ENCODE data around the gene PCOLCE2. TPM values are rescaled to one million over a fixed set of nuclear protein-coding genes. Genes with fewer than 3 reads are reported as not detected.
"Not testable (repeated sequence)": the region's sequence is repeated elsewhere in the genome, so short reads cannot be mapped to it uniquely, and the experiment has no call there.

The PCOLCE2 gene
- total RNA-seq, 1 donor from 2014 or later, result 2.0 TPM

GRCh38 chr3:142888099-142888480, 793 bp downstream of the PCOLCE2 start:
- H3K9me3 Mint-ChIP-seq (ENCODE audit: low read depth), result no peaks in the 10 kb centered on the region
- no peaks in the 10 kb centered on the region for H3K4me1 Mint-ChIP-seq (ENCODE audit: low read depth)
- peak overlapping the region; percentile 73 for H3K4me3 Mint-ChIP-seq (ENCODE audit: low read depth)
- peak overlapping the region; percentile 18 for H3K27ac Mint-ChIP-seq
- TF ChIP-seq CTCF (IDR thresholded peaks at IDR 0.05; ENCODE audit: unreplicated experiment), result peak; percentile 39
- H3K27me3 Mint-ChIP-seq, result peaks cover 47% of the 10 kb centered on the region
- H3K36me3 Mint-ChIP-seq (ENCODE audit: insufficient read depth), result no peaks in the 10 kb centered on the region
- DNase-seq (ENCODE audit: low spot score, unreplicated experiment), result no peak

GRCh38 chr3:142886940-142887339, 1.9 kb downstream of the PCOLCE2 start:
- no peaks in the 10 kb centered on the region for H3K9me3 Mint-ChIP-seq (ENCODE audit: low read depth)
- no peak for DNase-seq (ENCODE audit: low spot score, unreplicated experiment)
- H3K27me3 Mint-ChIP-seq, result peaks cover 44% of the 10 kb centered on the region
- H3K36me3 Mint-ChIP-seq (ENCODE audit: insufficient read depth), result no peaks in the 10 kb centered on the region
- no peak overlapping the region for H3K27ac Mint-ChIP-seq
- no peaks in the 10 kb centered on the region for H3K4me1 Mint-ChIP-seq (ENCODE audit: low read depth)
- no peak for TF ChIP-seq CTCF (IDR thresholded peaks at IDR 0.05; ENCODE audit: unreplicated experiment)
- no peak overlapping the region for H3K4me3 Mint-ChIP-seq (ENCODE audit: low read depth)

- H3K4me1 Mint-ChIP-seq (ENCODE audit: low read depth), result no peaks in the 10 kb centered on the region
- H3K4me3 Mint-ChIP-seq (ENCODE audit: low read depth), result no peak overlapping the region
- TF ChIP-seq CTCF (IDR thresholded peaks at IDR 0.05; ENCODE audit: unreplicated experiment), result no peak
- no peaks in the 10 kb centered on the region for H3K9me3 Mint-ChIP-seq (ENCODE audit: low read depth)
- H3K36me3 Mint-ChIP-seq (ENCODE audit: insufficient read depth), result no peaks in the 10 kb centered on the region
- H3K27ac Mint-ChIP-seq, result no peak overlapping the region
- DNase-seq (ENCODE audit: low spot score, unreplicated experiment), result no peak
- H3K27me3 Mint-ChIP-seq, result peaks cover 38% of the 10 kb centered on the region
Measured at GRCh38 chr3:142886021-142886420, 2.9 kb downstream of the PCOLCE2 start.

- Mint-ChIP-seq H3K4me1 (ENCODE audit: low read depth) (no peaks in the 10 kb centered on the region), H3K27ac (no peak overlapping the region), H3K9me3 (ENCODE audit: low read depth) (no peaks in the 10 kb centered on the region), H3K27me3 (peaks cover 26% of the 10 kb centered on the region), H3K36me3 (ENCODE audit: insufficient read depth) (no peaks in the 10 kb centered on the region), H3K4me3 (ENCODE audit: low read depth) (no peak overlapping the region)
- TF ChIP-seq CTCF (IDR thresholded peaks at IDR 0.05; ENCODE audit: unreplicated experiment), result no peak
- no peak for DNase-seq (ENCODE audit: low spot score, unreplicated experiment)
Measured at GRCh38 chr3:142884531-142884930, 4.4 kb downstream of the PCOLCE2 start.

GRCh38 chr3:142883534-142883933, 5.3 kb downstream of the PCOLCE2 start:
- peaks cover 23% of the 10 kb centered on the region for H3K27me3 Mint-ChIP-seq
- not testable (repeated sequence) for H3K36me3 Mint-ChIP-seq (ENCODE audit: insufficient read depth); H3K4me1 Mint-ChIP-seq (ENCODE audit: low read depth); H3K4me3 Mint-ChIP-seq (ENCODE audit: low read depth); DNase-seq (ENCODE audit: low spot score, unreplicated experiment); H3K27ac Mint-ChIP-seq; H3K9me3 Mint-ChIP-seq (ENCODE audit: low read depth)

GRCh38 chr3:142881445-142882224, 7.2 kb downstream of the PCOLCE2 start:
- H3K27ac Mint-ChIP-seq, result no peak overlapping the region
- no peaks in the 10 kb centered on the region for H3K9me3 Mint-ChIP-seq (ENCODE audit: low read depth)
- no peak overlapping the region for H3K4me3 Mint-ChIP-seq (ENCODE audit: low read depth)
- peaks cover 8% of the 10 kb centered on the region for H3K27me3 Mint-ChIP-seq
- no peak for DNase-seq (ENCODE audit: low spot score, unreplicated experiment)
- H3K4me1 Mint-ChIP-seq (ENCODE audit: low read depth), result no peaks in the 10 kb centered on the region
- no peaks in the 10 kb centered on the region for H3K36me3 Mint-ChIP-seq (ENCODE audit: insufficient read depth)
- no peak for TF ChIP-seq CTCF (IDR thresholded peaks at IDR 0.05; ENCODE audit: unreplicated experiment)

All from progenitor cell of endocrine pancreas (in vitro differentiated cells).